ENCODE data around the gene SELENOT.
"Not testable (repeated sequence)": the region's sequence is repeated elsewhere in the genome, so short reads cannot be mapped to it uniquely, and the experiment has no call there.

SELENOT gene, protein sequence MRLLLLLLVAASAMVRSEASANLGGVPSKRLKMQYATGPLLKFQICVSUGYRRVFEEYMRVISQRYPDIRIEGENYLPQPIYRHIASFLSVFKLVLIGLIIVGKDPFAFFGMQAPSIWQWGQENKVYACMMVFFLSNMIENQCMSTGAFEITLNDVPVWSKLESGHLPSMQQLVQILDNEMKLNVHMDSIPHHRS

GRCh38 chr3:150603153-150603979 is at the start of gene SELENOT:
SELENOT (plus strand) TSS chr3:150603321; CDS start chr3:150603363, 42 bp downstream.
- DNase-seq = peak; percentile 82

- no peak for DNase-seq
Observed at GRCh38 chr3:150555859-150556436, 47.2 kb upstream of the SELENOT start.

DNA sequence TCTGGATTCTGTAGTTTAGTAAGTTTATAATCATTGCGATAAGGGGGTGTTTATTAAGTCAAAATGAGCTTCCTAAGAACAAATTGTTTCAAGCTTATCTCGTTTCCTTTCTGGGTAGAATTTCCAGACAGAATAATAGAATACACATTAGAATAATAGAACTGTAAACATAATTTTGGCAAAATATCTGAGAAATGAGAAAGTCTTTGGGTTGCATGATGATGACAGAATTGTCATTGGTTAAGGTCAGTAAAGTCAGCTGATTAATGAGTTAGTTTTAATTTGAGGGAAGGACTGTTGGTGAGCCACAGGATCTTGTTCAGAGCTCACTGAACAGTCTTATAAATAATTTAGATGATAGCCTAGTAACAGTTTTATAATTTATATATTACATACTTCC is 46.3 kb upstream of the SELENOT start:
- no peak for DNase-seq

- DNase-seq = no peak
Observed at GRCh38 chr3:150557725-150558124, 45.4 kb upstream of the SELENOT start.

- no peak for DNase-seq
Observed at GRCh38 chr3:150564243-150564642, 38.9 kb upstream of the SELENOT start.

GRCh38 chr3:150567328-150567727 is 35.8 kb upstream of the SELENOT start:
- DNase-seq = no peak

GRCh38 chr3:150577855-150578254 is 25.3 kb upstream of the SELENOT start:
- no peak for DNase-seq

GRCh38 chr3:150581174-150581573 is 21.9 kb upstream of the SELENOT start:
- DNase-seq = no peak

- DNase-seq = no peak
Observed at GRCh38 chr3:150582620-150583019, 20.5 kb upstream of the SELENOT start.

DNA sequence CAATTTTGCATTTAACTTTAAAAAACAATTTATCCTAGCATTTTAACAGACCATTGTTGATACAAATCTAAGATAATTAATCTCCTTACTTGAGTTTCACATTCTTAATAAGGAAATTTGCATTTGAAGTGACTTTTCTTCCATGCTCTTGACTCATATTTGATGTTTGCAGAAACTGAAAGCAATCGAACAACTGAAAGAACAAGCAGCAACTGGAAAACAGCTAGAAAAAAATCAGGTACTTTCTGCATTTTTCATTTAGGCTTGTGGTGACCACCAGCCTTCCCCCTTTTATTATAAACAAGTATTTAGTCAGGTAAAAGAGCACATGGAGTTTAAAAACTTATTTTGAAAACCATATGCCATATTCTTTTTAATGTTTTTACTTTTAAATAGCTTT is 20.1 kb upstream of the SELENOT start:
- DNase-seq = no peak

- no peak for DNase-seq
Observed at GRCh38 chr3:150588027-150588830, 14.9 kb upstream of the SELENOT start.

GRCh38 chr3:150589759-150590158 is 13.4 kb upstream of the SELENOT start:
- DNase-seq = no peak

- no peak for DNase-seq
Observed at GRCh38 chr3:150594150-150594549, 9.0 kb upstream of the SELENOT start.

GRCh38 chr3:150597646-150598045 is 5.5 kb upstream of the SELENOT start:
- DNase-seq = no peak

- DNase-seq = no peak
Observed at GRCh38 chr3:150599611-150600297, 3.4 kb upstream of the SELENOT start.

DNA sequence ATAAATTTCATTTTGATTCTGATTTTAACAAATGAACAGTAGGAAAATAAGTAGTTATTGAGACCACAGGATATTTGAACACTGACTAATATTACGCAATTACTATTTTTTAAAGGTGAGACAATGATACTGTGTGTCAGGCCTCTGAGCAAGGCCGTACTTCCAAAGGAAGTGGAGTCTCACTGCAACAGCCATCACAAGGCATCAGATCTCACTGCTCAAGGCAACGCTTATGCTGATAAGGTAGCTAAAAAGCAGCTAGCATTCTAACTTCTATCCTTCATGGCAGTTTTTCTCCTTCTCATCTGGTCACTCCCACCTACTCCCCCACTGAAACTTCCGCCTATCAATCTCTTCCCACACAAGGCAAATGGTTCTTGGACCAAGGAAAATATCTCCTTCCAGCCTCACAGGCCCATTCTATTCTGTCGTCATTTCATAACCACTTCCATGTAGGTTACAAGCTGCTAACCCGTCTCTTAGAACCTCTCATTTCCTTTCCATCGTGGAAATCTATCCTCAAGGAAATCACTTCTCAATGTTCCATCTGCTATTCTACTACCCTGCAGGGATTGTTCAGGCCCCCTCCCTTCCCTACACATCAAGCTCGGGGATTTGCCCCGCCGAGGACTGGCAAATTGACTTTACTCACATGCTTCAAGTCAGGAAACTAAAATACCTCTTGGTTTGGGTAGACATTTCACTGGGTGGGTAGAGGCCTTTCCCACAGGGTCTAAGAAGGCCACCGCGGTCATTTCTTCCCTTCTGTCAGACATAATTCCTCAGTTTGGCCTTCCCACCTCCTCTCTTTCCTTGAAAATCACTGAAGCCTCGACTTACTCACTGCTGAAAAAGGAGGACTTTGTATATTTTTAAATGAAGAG is 2.2 kb upstream of the SELENOT start:
- DNase-seq = not testable (repeated sequence)

DNA sequence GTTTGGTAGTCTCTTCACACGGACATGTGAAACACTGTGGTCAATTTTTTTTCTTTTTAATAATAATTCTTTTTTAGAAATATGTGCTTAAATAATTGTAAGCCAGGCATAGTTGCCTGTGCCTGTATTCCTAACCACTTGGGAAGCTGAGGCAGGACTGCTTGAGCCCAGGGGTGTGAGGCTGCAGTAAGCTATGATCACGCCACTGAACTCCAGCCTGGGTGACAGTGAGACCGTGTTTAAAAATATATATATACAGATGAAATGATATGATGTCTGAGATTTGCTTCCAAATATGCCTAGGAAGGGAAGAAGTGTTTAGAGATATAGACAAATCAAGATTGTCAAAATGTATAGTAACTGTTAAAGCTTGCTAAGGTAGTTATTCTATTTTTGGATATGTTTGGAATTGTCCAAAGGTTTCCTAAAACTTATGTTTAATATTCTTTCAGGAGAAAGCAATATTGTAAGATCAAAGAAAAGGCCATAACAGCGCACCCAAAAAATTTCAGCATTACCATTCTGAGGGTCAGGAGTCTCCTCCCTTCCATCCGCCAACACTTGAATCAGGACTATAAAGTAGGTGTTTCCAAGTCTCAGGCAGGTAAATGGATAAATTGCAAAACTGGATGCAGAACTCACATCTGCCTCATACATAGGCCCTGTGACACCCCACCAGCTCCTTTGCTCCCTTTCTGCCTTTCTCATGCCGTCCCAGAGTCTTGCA is 532 bp upstream of the SELENOT start:
- no peak for DNase-seq

DNA sequence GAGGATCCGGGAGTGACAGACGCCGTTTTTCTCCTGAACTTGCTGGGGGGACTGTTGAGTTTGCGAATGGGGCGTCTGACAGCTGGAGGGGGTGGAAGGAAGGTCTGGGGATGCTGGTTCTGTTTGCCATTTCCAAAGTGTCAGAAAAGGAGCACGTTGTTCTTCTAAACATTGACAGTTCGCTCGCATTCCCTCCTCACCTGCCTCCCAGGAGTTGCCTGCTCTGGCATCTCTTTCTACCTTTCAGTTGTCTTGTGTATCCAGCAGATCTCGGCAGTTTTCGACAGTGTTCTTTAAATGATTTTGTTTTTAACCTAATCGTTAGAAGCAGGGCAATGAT is 829 bp downstream of the SELENOT start:
- DNase-seq = no peak

GRCh38 chr3:150605998-150606641 is 3.0 kb downstream of the SELENOT start:
- DNase-seq = no peak

GRCh38 chr3:150607267-150608065 is 4.3 kb downstream of the SELENOT start:
- DNase-seq = no peak
